Left lobe of liver (tissue), 2 donors: ENCODE data around the gene CA5A. TPM values are rescaled to one million over a fixed set of nuclear protein-coding genes. Genes with fewer than 3 reads are reported as not detected.

Experiments used
- ATAC-seq: fragments of 200-7000 bp; cut with Tn5 transposase; one replicate; pipeline ENCODE4 v1.9.1; 2020; ENCODE audit warnings: mild to moderate bottlenecking, moderate library complexity
- DNase-seq: peaks from one replicate; pipeline ENCODE4 v3.0.0-alpha.2; 2020; ENCODE audit warnings: low spot score
- total RNA-seq: library from RNA; stranded (reverse); gene quantifications from one replicate; pipeline ENCODE4 v1.2.1, GENCODE V29; 2021
- donor health status: DM: no; HTN: no; CAD: no; lungs with moderate emphysema.
- donor health status: DM: no; HTN: yes; CAD: no.

CA5A gene
- total RNA-seq, 1 donor from 2014 or later = 35.7 TPM

DNA sequence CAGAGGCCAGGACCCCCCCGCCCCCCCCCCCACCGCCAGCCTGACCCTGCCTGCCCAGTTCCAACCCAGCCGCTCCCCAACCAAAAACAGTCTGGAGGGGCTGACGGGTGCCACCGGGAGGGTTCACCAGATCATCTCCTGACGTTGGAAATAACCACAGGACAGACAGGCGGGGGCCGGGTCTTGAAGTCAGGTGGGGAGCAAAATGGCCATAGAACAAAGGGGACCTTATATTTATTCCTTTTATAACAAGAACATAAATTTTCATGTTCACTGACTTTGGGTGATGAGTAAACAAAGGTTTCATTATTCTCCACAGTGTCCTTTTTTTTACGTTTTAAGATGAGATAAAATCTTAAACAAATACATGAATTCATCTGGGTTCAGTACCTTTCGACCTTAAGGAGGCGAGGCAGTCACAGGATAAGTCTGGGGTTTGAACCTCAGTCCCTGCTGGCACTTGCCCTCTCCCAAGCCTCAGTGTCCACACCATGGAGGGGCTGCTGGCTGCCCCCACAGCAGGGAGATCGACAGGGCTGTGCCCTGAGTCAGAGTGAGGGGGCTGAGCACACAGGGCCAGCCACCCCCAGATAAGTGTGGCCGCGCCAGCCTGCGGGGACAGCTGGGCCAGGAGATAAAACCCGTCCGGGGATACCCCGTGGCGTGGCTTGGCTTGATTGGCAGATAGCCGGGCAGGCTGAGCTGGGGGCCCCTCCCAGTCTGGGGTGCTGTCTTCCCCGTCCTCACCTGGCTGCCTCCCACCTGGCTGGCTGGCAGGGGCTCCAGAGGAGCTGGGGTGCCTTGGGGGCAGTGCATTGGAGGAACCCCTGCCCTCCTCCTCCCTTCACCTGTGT lies 82.0 kb downstream of the CA5A start:
- no peak for ATAC-seq
- no peak for DNase-seq

DNA sequence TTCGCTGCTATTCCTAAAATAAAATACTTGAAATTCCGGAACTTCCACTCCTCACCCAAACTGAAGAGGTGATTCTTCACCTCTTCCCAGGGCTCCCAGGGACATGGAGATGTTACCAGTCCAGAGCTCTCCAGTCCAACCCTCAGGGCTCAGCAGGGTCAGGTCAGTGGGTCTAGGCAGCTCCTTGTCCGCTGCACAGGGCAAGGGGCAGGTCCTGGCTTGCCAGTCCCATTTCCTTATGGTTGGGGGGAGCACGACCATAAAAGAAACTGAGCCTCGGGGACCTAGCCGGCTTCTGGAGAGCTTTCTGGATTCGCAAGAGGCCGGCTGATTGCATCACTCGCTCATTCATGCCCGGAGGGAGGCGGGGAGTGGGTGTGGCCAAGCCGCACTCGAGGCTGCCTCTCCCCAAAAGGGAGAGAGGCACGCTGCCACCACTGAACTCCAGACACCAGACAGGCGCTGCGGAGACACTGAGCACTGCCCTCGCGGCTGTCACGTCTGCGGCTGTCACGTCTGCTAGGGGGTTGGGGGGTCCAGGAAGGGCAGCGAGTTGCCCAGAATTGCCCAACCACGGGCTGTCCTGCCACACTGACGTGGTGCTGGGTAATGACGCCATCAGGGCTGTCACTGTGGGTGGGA lies 82.8 kb downstream of the CA5A start:
- DNase-seq (peak; percentile 94), ATAC-seq (peak; percentile 63)

GRCh38 chr16:87851601-87852000 lies 84.7 kb downstream of the CA5A start:
- no peak for DNase-seq
- peak; percentile 5 for ATAC-seq

DNA sequence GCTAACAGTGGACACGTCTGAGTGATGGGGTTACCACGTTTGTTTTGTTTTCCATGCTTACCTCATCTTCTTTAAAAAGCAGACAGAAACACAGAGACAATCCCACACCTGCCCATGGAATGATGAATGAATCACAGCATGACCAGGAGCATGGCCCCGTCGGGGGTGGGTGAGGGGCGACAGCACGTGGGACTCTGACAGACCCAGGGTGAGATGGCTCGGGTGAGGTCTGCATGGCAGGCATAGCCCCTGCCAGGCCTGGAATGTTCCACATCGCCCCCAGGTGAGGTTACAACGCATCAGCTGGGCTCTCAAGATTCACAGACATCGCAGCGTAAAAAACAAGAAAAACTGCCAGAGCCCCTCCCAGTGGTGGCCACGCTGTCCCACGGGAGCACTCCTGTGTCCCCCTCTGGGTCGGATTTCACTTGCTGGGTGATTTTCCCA lies 85.2 kb downstream of the CA5A start:
- DNase-seq (no peak), ATAC-seq (no peak)

DNA sequence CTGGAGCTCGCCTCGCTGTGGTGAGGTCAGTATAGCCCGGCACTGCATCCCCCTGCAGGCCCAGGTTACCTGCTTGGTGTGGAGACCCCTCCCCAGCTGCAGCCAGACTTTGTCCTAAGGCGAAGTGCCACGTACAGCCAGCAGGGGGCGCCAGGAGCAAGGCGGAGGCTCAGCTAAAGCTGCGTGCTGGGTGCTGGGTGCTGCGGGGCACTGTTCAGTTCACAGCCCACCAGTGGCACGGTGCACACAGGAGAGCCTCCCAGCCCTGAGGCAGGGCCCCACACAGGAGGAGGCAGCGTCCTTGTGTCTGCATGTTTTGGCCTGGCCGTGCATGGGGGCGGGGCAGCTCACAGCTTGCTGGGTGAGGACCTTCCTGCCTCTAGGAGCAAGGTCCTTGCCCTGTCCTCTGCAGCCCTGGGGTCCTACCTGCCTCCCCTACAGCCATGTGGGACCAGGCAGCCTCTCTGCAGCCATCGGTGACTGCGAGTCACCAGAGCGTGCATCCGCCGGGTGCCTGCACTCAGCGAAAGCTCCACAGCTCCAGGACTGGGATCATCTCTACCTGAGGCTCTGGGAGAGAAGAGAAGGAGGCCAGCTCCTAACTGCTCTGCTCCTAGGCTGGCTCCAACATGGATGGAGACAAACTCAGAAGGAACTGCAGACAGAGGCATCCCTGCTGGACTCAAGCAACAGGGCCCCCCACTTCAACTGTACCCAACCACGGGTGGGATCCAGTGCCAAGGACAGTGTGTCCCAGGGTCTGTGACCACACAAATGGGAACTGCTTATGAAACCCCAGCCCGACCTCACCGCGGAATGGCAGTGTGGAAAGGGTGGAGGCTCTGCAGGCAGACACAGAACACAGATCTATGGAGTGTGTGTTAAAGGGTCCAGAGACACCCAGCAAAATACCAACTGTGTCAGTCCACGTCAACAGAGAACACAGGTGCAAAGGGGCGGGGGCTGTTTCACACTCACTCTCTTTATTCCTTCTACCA lies 86.0 kb downstream of the CA5A start:
- ATAC-seq (peak; percentile 8), DNase-seq (peak; percentile 77)

GRCh38 chr16:87849419-87850008 lies 86.8 kb downstream of the CA5A start:
- no peak for ATAC-seq

DNA sequence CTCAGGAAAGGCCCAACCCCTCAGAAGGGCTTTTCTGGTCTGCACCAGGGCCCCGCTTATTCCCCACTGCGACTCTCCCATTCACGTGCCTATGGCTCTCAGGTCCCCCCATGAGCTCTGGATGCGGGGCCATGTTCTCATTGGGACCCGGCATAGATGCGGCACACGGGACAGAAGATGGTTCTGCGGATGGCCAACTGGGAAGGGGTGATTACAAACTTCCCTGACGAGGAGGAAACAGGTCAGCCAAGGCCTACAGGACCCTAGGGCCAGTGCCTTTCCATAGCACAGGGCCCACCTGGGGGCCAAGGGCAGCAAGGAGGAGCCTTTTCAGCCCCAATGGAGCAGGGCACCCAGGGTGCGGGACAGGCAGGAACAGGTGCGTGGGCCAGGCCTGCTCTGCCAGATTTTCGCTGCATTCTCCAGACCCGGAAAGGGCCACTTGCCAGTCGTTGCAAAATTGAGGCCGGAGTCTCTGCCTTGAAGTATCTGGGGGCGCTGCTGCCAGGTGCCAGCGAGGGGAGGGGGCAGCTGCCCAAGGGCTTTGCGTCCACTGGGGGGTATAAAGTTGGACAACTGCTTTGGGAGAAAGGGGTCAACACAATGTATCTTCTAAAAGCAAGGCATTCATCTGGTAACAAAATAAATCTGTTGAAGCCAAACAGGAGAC lies 87.5 kb downstream of the CA5A start:
- ATAC-seq (no peak), DNase-seq (peak; percentile 72)

More at GRCh38 chr16:87849419-87850008, 86.8 kb downstream of the CA5A start:
- DNase-seq = peak; percentile 74

DNA sequence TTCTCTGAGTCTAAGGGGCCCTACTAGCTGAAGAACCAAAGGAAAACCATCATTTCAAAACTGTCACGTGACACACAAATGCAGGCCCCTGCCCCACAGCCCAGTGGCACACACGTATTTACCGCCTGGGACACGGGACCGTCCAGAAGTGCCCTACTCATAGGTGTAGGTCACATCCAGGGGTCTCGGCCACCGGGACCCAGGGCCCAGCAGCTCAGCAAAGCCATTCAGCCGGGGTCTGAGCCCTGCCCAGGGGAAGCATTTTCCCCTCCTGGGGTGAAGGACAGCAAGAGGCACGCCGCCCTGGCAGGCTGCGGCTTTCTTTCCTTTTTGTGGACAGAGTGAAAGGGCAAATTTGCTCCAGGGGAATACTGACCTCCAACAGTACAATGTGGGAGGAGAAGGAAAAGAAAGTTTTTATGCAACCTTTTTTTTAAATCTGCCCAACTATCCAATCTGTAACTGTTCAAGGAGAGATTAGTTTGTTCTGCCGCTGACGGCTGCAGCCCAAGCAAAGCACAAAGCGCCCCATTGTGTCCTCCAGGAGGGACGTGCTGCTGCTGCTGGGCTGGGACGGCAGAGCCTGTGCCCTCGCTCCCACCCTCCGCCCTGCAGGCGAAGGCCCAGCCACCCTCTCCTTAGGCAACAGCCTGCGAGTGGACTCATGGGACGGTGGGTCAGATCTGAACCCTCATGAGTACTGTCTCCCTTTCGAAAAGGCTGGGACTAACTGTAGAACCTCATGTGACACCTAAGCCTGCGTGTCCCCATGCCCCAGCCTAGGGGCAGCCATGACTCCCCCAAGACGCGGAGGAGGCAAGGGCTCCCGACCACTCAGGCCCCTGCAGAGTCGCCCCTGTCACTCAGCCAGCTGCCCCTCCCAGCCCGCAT lies 88.3 kb downstream of the CA5A start:
- ATAC-seq = peak; percentile 4
- peak; percentile 71 for DNase-seq

GRCh38 chr16:87847467-87847784 lies 88.9 kb downstream of the CA5A start:
- DNase-seq = peak; percentile 64
- ATAC-seq = no peak

DNA sequence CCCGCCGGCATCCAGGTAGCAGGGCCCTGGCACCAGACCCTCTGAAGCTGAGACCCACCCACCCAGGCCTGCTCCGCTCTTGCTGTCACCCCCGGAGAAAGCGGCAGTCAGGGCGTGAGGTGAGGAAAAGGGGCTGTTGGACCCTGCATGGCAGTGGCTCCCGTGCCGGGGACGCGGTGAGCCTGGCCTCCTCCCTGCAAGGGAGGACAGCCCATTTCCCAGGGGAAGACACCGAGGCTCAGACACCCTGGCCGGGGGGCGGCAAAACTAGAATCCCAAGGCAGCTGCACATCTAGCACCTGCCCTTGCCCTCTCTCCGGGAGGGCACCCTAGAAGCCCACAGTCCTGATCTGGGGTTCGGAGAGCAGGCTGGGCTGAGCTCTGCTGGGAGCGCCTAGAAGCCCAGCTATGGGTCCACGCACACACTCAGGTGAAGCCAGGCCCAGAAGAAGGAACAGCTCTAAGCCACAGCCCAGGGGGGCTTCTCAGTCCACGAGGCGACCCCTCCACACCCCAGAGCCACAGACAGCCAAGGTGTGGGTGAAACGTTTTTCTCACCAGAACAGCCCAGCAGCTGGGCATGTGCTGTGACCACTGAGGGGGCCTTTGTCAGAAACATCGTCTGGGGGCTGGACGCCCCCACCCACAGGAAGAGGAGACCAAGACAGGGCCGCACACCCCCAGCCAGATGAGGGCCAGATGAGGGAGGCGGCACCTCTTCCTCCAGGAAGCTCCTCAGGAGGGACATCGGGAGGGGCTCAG lies 89.4 kb downstream of the CA5A start:
- DNase-seq = no peak
- ATAC-seq = no peak

DNA sequence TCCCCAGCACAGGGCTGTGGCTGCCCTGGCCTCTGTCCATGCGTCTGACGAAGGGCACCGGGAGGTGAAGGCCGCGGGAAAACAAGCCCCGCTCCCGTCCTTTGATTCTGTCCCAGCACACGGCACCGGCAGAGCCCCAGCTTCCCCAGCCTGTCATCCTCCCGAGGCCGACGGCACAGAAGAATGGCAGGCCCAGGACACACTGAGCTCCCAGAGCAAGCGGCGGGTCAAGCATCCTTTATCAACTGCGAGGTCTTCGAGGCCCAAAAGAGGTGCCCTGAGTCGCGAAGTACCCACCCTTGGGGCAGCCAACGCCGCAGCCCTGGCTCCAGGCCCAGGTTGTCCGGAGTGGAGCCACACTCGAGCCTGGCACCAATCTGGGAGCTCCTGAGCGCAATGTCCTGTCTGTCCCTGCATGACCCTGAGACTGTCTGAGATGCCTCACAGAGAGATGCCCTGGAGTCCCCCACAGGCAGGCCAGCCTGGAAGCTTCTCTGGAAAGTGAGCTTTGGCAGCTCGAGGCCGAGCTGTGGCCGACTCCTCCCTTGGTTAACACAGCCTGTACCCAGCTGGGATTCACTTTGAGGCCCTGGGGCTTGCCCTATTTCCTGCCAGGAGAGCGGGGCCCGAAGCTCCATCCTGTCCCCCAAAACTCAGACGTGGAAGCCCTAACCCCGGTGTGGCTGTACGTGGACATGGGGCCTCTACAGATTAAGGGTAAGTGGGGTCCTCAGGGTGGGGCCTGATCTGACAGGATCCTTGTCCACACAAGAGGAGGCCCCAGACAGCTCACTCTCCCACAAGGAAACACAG lies 90.3 kb downstream of the CA5A start:
- peak; percentile 77 for DNase-seq
- ATAC-seq = peak; percentile 1

DNA sequence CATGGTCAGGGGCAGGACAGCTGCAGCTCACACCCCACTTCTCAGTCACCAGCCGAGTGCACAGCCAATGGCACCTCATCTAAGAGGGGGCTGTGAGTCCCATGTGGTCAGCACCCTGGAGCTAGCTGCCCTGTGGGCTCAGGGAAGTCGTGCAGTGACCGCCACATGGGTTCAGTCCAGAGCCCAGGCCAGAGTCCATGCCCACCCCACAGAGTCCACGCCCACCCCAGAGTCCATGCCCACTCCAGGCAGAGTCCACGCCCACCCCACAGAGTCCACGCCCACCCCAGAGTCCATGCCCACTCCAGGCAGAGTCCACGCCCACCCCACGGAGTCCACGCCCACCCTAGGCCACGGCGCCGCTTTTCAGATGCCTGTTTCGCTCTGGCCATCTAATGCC lies 91.1 kb downstream of the CA5A start:
- ATAC-seq (peak; percentile 57), DNase-seq (peak; percentile 93)

DNA sequence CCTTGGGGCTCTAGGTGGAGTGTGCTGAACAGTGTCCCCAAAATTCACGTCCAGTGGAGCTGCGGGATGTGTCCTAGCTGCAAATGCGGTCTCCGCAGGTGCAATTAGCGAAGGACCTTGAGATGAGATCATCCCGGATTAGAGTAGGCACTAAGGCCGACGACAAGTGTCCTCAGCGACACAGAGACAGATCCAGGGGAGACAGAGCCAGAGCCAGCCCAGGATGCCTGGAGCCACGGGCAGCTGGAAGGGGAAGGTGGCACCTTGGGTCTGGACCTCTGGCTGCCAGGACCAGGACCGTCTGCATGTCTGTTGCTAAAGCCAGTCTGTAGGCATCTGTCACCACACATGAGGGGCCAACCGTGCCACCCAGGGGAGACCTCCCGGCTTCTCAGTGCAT lies 91.5 kb downstream of the CA5A start:
- ATAC-seq (no peak), DNase-seq (no peak)

- ATAC-seq (peak; percentile 3), DNase-seq (no peak)
These were observed 92.1 kb downstream of the CA5A start for GRCh38 chr16:87844120-87844733.

DNA sequence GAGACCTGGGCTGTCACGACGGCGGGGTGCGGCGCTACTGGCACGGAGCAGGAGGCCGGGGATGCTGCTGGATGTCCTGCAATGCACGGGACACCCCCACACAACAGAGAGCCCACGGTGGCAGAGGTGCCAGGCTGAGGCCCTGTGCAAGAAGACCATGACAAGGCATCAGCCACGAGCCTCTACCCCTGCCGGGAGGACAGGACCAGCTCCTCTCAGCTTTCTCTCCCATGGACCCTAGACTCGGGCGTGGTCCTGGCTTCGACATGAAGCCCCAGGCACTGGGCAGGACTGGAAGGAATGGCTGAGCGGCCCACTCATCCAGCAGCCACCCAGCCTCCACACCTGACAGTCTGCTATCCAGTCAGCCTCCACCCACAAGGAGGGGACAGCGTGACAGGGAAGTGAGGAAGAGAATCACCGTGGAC lies 92.6 kb downstream of the CA5A start:
- DNase-seq (no peak), ATAC-seq (no peak)

- peak; percentile 4 for ATAC-seq
- peak; percentile 72 for DNase-seq
These were observed 94.0 kb downstream of the CA5A start for GRCh38 chr16:87842209-87842869.
